HepG2 (cell line): ENCODE results near the gene IL1RAP. TPM values are rescaled to one million over a fixed set of nuclear protein-coding genes. Genes with fewer than 3 reads are reported as not detected.

Experiments
- ATAC-seq: fragments of 200-7000 bp; cut with Tn5 transposase; 3 replicates; pipeline ENCODE4 v1.9.1; 2020; ENCODE audit warnings: mild to moderate bottlenecking, moderate library complexity
- BruUV-seq: library from RNA; stranded (reverse); fragments of 400-500 nt; replicated peaks from 2 replicates; lab custom pipeline; 2021; lab: Mats Ljungman, UMichigan
- CTCF ChIA-PET: fragments of 300-600 bp; formaldehyde crosslinking; extraction: SDS; loops from one replicate; lab custom pipeline; 2021; ENCODE audit warnings: low total read pairs, inconsistent platforms, low intra/inter-chr PET ratio; lab: Yijun Ruan, JAX
- POLR2A ChIA-PET: fragments of 350-600 bp; sonication (Branson Sonifier 250); formaldehyde crosslinking; loops from one replicate; lab custom pipeline; 2020; ENCODE audit warnings: antibody characterized with exemption, inconsistent platforms; lab: Yijun Ruan, JAX
- DNase-seq: peaks from one replicate; pipeline ENCODE4 v3.0.0-alpha.2; 2015; ENCODE audit warnings: low spot score
- FAIRE-seq: peaks from 3 replicates; lab custom pipeline; 2011; peaks lifted over from hg19 to GRCh38; lab: Jason Lieb, UNC
- H2AFZ ChIP-seq: one replicate; pipeline ENCODE4 v1.6.1; 2011; ENCODE audit warnings: low read length, inconsistent platforms
- H3K27ac ChIP-seq: fragments of 300-600 bp; 3 replicates; pipeline ENCODE4 v1.8.0; 2011; ENCODE audit warnings: mixed run types, mild to moderate bottlenecking, mixed read lengths, low read length, inconsistent platforms; ENCODE audit not compliant: insufficient read depth; ENCODE audit errors: extremely low read length
- H3K27me3 ChIP-seq, 2 experiments: fragments of 200-600 bp in 1 of 2; 2 replicates in 1 of 2; 3 replicates in 1 of 2; pipeline versions ENCODE4 v1.6.0 to v1.8.0; 2011; ENCODE audit warnings: low read length in 2 of 2, mild to moderate bottlenecking in 2 of 2, moderate library complexity in 2 of 2, inconsistent platforms in 1 of 2; ENCODE audit not compliant: insufficient read depth in 2 of 2, control insufficient read depth in 1 of 2
- H3K36me3 ChIP-seq, 2 experiments: fragments of 200-600 bp in 1 of 2; replicated peaks in 1 of 2; 2 replicates in 1 of 2; 3 replicates in 1 of 2; pipeline versions ENCODE4 v1.5.1 to v1.8.0; 2011; ENCODE audit warnings: low read length in 2 of 2, inconsistent platforms in 1 of 2; ENCODE audit not compliant: insufficient read depth in 2 of 2, control insufficient read depth in 1 of 2
- H3K4me1 ChIP-seq: 2 replicates; pipeline ENCODE4 v1.5.1; 2012; ENCODE audit warnings: low read length, inconsistent platforms; ENCODE audit not compliant: insufficient read depth
- H3K4me2 ChIP-seq: 2 replicates; pipeline ENCODE4 v1.6.0; 2011; ENCODE audit warnings: low read depth, low read length, inconsistent platforms
- H3K4me3 ChIP-seq, 3 experiments: fragments of 200-600 bp in 1 of 3; sonication (generic), shearing (Covaris generic) in 1 of 3; replicated peaks in 1 of 3; 2 replicates each; pipeline ENCODE4 v1.5.1; 2011 to 2016; ENCODE audit warnings: low read length in 3 of 3, inconsistent platforms in 2 of 3, low read depth in 2 of 3, mild to moderate bottlenecking in 2 of 3, control low read depth in 1 of 3, mixed read lengths in 1 of 3; ENCODE audit not compliant: insufficient read depth in 1 of 3
- H3K79me2 ChIP-seq: one replicate; pipeline ENCODE4 v1.6.1; 2011; ENCODE audit warnings: low read length, inconsistent platforms; ENCODE audit not compliant: insufficient read depth
- H3K9ac ChIP-seq: 2 replicates; pipeline ENCODE4 v1.6.0; 2011; ENCODE audit warnings: mild to moderate bottlenecking, low read depth, low read length, inconsistent platforms; ENCODE audit not compliant: insufficient read depth
- H3K9me3 ChIP-seq: 2 replicates; pipeline ENCODE4 v1.5.1; 2012; ENCODE audit warnings: mild to moderate bottlenecking, low read length
- H4K20me1 ChIP-seq: 2 replicates; pipeline ENCODE4 v1.6.0; 2011; ENCODE audit warnings: inconsistent platforms, mild to moderate bottlenecking, low read length, moderate library complexity; ENCODE audit not compliant: insufficient read depth
- EEA1 ChIP-seq: sonication (generic); formaldehyde crosslinking; IDR thresholded peaks from 2 replicates; pipeline ENCODE4 v1.5.1; 2020; ENCODE audit warnings: mild to moderate bottlenecking, missing genetic modification reagents, borderline replicate concordance
- GABPB1 ChIP-seq: IDR thresholded peaks from 2 replicates; pipeline ENCODE4 v1.6.1; 2016; ENCODE audit warnings: mild to moderate bottlenecking, missing genetic modification reagents, moderate library complexity, missing compliant biosample characterization
- HNRNPH1 ChIP-seq: fragments of 200-400 bp; formaldehyde crosslinking; optimal IDR thresholded peaks from 2 replicates; pipeline ENCODE3; 2017; ENCODE audit warnings: mild to moderate bottlenecking, low read depth, low read length
- MIER3 ChIP-seq: IDR thresholded peaks from 2 replicates; pipeline ENCODE4 v1.6.1; 2016; ENCODE audit warnings: missing compliant biosample characterization, borderline replicate concordance
- RELA ChIP-seq: sonication (generic); formaldehyde crosslinking; IDR thresholded peaks from 2 replicates; pipeline ENCODE4 v1.4.0; 2020; ENCODE audit warnings: missing genetic modification reagents
- RFXAP ChIP-seq: sonication (generic); formaldehyde crosslinking; IDR thresholded peaks from 2 replicates; pipeline ENCODE4 v1.4.0; 2020; ENCODE audit warnings: missing genetic modification reagents, borderline replicate concordance
- SOX5 ChIP-seq: IDR thresholded peaks from 2 replicates; pipeline ENCODE4 v1.6.1; 2016; ENCODE audit warnings: borderline replicate concordance
- TEAD2 ChIP-seq: sonication (generic); formaldehyde crosslinking; IDR thresholded peaks from 2 replicates; pipeline ENCODE4 v1.9.0; 2021; ENCODE audit warnings: missing genetic modification reagents
- TGIF2 ChIP-seq: IDR thresholded peaks from 2 replicates; pipeline ENCODE4 v1.6.1; 2016; ENCODE audit warnings: control low read depth, missing compliant biosample characterization
- YEATS4 ChIP-seq: sonication (generic); formaldehyde crosslinking; IDR thresholded peaks from 2 replicates; pipeline ENCODE4 v1.4.0; 2020; ENCODE audit warnings: missing genetic modification reagents, borderline replicate concordance
- ZBTB8A ChIP-seq: sonication (generic); formaldehyde crosslinking; IDR thresholded peaks from 2 replicates; pipeline ENCODE4 v1.4.0; 2020; ENCODE audit warnings: mild to moderate bottlenecking, low read depth, missing genetic modification reagents, borderline replicate concordance
- ZNF282 ChIP-seq: fragments of 450-650 bp; IDR thresholded peaks from 2 replicates; pipeline ENCODE4 v1.6.1; 2018; ENCODE audit not compliant: partially characterized antibody
- ZNF775 ChIP-seq: sonication (generic); formaldehyde crosslinking; IDR thresholded peaks from 2 replicates; pipeline ENCODE4 v1.4.0; 2020; ENCODE audit warnings: missing genetic modification reagents, mild to moderate bottlenecking, moderate library complexity, borderline replicate concordance
- WGBS: methylation state at CpG from one replicate; pipeline ENCODE4 v1.1.6; 2017; ENCODE audit warnings: low lambda C conversion rate; 5-methylcytosine and 5-hydroxymethylcytosine counted together
- in situ Hi-C: cut with HindIII; loops from 2 replicates; pipeline ENCODE4 v1.10.0; 2017; ENCODE audit warnings: low pct_unique_long_range_greater_than_20kb; ENCODE audit not compliant: extremely low pct_ligation_motif_present
- intact Hi-C: fragments of 100-400 bp; cut with micrococcal nuclease; formaldehyde crosslinking; loops from one replicate; pipeline ENCODE4 v1.10.0; 2022; ENCODE audit not compliant: unreplicated experiment
- polyA plus RNA-seq, 8 experiments: library from polyadenylated mRNA; depleted of rRNA in 3 of 8; stranded (reverse) in 7 of 8; unstranded in 1 of 8; fragments of >200 nt; fragmentation: Illumina TruSeq in 4 of 8; extraction: Trizol in 4 of 8; gene quantifications; 2 replicates each; pipeline versions ENCODE4 v1.2.1 to v1.2.3, GENCODE V29; 2011 to 2016; ENCODE audit warnings: low read depth in 4 of 8, missing spikeins in 1 of 8, mixed read lengths in 1 of 8; ENCODE audit not compliant: insufficient read depth in 1 of 8
- total RNA-seq, 5 experiments: library from RNA; depleted of rRNA; stranded (reverse); fragments of >200 nt; fragmentation: Illumina TruSeq; extraction: Trizol; gene quantifications; 2 replicates each; pipeline ENCODE4 v1.2.3, GENCODE V29; 2016; ENCODE audit warnings: low read depth in 1 of 5
- TF ChIP-seq, protein P1 (sequence below): sonication (generic); formaldehyde crosslinking; IDR thresholded peaks from 2 replicates; pipeline ENCODE4 v1.8.1; 2023; ENCODE audit warnings: mild to moderate bottlenecking, missing genetic modification reagents
- TF ChIP-seq, protein P2 (sequence below): sonication (generic); formaldehyde crosslinking; IDR thresholded peaks from 2 replicates; pipeline ENCODE4 v1.5.0; 2020; ENCODE audit warnings: mild to moderate bottlenecking, missing genetic modification reagents
- TF ChIP-seq, protein P3 (sequence below): sonication (generic); formaldehyde crosslinking; IDR thresholded peaks from 2 replicates; pipeline ENCODE4 v1.8.0; 2022; ENCODE audit warnings: mild to moderate bottlenecking, missing genetic modification reagents; ENCODE audit not compliant: insufficient replicate concordance
- TF ChIP-seq, protein P4 (sequence below): IDR thresholded peaks from 2 replicates; pipeline ENCODE4 v1.6.1; 2018; ENCODE audit warnings: missing genetic modification reagents, mild to moderate bottlenecking, missing compliant biosample characterization
- TF ChIP-seq, protein P5 (sequence below): IDR thresholded peaks from 2 replicates; pipeline ENCODE4 v1.6.1; 2016

IL1RAP gene
- total and polyA plus RNA-seq, 2 of the 13 experiments (the other 11 are each of a cell fraction or from before 2014, with no cell fraction given), result 18.3 to 54.9 TPM

DNA sequence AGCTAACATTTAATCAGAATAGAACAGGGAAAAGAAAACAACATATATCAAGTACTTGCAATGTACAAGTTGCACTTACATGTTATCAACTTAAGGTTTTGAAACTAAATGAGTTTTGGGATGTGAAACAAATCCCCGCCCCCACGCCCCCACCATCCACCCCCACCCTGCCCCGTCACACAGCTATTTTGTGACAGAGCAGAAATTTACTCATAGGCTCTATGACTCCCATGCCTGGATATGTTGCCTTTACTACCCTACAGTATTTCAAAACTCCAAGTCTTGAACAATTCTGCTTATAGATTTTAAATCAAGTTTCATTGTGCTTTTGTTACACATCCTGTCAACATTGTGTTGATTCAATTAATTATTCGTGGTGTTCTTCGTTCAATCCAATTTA lies 18.1 kb upstream of the IL1RAP start (continued):
- no peak for TF ChIP-seq TEAD2

DNA sequence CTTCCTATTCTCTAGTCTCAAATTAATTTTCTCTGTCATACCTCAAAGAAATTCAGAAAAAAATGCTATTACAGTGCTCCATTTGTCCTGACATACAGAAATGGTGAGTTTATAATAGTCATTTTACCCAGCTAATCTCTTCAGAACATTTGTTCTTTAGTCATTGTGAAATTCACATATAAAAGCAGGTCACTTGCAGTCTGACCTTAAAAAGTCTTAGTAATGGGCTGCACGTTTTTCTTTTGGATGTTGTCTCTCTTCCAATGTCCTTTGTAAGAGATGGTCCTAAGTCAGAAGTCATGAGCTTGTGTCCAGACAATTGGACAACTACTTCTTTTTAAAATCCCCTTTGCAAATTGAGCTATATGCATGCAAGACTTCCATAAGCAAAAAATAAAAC lies 17.0 kb upstream of the IL1RAP start:
- peaks cover 0 to 5% of the 10 kb centered on the region in 2 experiments; a peak in 1 of 5 replicates for H3K27me3 ChIP-seq
- H3K4me3 ChIP-seq, result no peak overlapping the region
- ATAC-seq, result no peak
- POLR2A ChIA-PET, result no interaction called here
- in situ Hi-C loops (no loop called here), intact Hi-C loops (no loop called here)
- H2AFZ ChIP-seq, result no peak overlapping the region
- no peak overlapping the region for H3K4me2 ChIP-seq
- DNase-seq, result no peak
- no peak overlapping the region for H3K27ac ChIP-seq
- H4K20me1 ChIP-seq, result no peaks in the 10 kb centered on the region
- H3K4me1 ChIP-seq, result no peaks in the 10 kb centered on the region
- 0% methylated on average over 1 of the region's 1 CpG for WGBS
- H3K9me3 ChIP-seq, result no peaks in the 10 kb centered on the region
- no peak for FAIRE-seq
- no peaks in the 10 kb centered on the region for H3K36me3 ChIP-seq
- CTCF ChIA-PET, result no interaction called here
- H3K9ac ChIP-seq, result no peak overlapping the region
- no TSS peak for BruUV-seq
- no peaks in the 10 kb centered on the region for H3K79me2 ChIP-seq
- TF ChIP-seq RELA (CRISPR knock-in tag) (no peak), ZNF775 (no peak), TGIF2 (CRISPR knock-in tag) (no peak), SOX5 (CRISPR knock-in tag) (no peak), ZBTB8A (CRISPR knock-in tag) (no peak), RFXAP (no peak), EEA1 (CRISPR knock-in tag) (no peak), HNRNPH1 (no peak), ZNF282 (no peak), MIER3 (CRISPR knock-in tag) (no peak), GABPB1 (CRISPR knock-in tag) (no peak), YEATS4 (CRISPR knock-in tag) (no peak)
- TF ChIP-seq, protein P1, sequence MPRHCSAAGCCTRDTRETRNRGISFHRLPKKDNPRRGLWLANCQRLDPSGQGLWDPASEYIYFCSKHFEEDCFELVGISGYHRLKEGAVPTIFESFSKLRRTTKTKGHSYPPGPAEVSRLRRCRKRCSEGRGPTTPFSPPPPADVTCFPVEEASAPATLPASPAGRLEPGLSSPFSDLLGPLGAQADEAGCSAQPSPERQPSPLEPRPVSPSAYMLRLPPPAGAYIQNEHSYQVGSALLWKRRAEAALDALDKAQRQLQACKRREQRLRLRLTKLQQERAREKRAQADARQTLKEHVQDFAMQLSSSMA (CRISPR knock-in tag), result no peak
- TF ChIP-seq, protein P2, sequence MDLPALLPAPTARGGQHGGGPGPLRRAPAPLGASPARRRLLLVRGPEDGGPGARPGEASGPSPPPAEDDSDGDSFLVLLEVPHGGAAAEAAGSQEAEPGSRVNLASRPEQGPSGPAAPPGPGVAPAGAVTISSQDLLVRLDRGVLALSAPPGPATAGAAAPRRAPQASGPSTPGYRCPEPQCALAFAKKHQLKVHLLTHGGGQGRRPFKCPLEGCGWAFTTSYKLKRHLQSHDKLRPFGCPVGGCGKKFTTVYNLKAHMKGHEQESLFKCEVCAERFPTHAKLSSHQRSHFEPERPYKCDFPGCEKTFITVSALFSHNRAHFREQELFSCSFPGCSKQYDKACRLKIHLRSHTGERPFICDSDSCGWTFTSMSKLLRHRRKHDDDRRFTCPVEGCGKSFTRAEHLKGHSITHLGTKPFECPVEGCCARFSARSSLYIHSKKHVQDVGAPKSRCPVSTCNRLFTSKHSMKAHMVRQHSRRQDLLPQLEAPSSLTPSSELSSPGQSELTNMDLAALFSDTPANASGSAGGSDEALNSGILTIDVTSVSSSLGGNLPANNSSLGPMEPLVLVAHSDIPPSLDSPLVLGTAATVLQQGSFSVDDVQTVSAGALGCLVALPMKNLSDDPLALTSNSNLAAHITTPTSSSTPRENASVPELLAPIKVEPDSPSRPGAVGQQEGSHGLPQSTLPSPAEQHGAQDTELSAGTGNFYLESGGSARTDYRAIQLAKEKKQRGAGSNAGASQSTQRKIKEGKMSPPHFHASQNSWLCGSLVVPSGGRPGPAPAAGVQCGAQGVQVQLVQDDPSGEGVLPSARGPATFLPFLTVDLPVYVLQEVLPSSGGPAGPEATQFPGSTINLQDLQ, result no peak
- TF ChIP-seq, protein P3, sequence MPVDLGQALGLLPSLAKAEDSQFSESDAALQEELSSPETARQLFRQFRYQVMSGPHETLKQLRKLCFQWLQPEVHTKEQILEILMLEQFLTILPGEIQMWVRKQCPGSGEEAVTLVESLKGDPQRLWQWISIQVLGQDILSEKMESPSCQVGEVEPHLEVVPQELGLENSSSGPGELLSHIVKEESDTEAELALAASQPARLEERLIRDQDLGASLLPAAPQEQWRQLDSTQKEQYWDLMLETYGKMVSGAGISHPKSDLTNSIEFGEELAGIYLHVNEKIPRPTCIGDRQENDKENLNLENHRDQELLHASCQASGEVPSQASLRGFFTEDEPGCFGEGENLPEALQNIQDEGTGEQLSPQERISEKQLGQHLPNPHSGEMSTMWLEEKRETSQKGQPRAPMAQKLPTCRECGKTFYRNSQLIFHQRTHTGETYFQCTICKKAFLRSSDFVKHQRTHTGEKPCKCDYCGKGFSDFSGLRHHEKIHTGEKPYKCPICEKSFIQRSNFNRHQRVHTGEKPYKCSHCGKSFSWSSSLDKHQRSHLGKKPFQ (CRISPR knock-in tag), result no peak
- TF ChIP-seq, protein P4, sequence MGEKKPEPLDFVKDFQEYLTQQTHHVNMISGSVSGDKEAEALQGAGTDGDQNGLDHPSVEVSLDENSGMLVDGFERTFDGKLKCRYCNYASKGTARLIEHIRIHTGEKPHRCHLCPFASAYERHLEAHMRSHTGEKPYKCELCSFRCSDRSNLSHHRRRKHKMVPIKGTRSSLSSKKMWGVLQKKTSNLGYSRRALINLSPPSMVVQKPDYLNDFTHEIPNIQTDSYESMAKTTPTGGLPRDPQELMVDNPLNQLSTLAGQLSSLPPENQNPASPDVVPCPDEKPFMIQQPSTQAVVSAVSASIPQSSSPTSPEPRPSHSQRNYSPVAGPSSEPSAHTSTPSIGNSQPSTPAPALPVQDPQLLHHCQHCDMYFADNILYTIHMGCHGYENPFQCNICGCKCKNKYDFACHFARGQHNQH, result no peak
- TF ChIP-seq, protein P5, sequence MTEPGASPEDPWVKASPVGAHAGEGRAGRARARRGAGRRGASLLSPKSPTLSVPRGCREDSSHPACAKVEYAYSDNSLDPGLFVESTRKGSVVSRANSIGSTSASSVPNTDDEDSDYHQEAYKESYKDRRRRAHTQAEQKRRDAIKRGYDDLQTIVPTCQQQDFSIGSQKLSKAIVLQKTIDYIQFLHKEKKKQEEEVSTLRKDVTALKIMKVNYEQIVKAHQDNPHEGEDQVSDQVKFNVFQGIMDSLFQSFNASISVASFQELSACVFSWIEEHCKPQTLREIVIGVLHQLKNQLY (CRISPR knock-in tag), result no peak
